Nephron (organoid): ENCODE results near the gene GNB1.

Experiments
- H3K27ac Mint-ChIP-seq, 3 experiments: 2 replicates each; pipeline ENCODE4 v1.8.0; 2020; ENCODE audit warnings: mixed read lengths in 3 of 3, mild to moderate bottlenecking in 2 of 3, moderate library complexity in 1 of 3
- H3K27me3 Mint-ChIP-seq: 2 replicates; pipeline ENCODE4 v1.8.0; 2021; ENCODE audit warnings: low read depth, mild to moderate bottlenecking, moderate library complexity, mixed read lengths
- H3K36me3 Mint-ChIP-seq: 2 replicates; pipeline ENCODE4 v1.8.0; 2020; ENCODE audit warnings: low read depth, mixed read lengths
- H3K4me1 Mint-ChIP-seq: 2 replicates; pipeline ENCODE4 v1.8.0; 2020; ENCODE audit warnings: mixed read lengths
- H3K4me3 Mint-ChIP-seq, 3 experiments: 2 replicates each; pipeline ENCODE4 v1.8.0; 2020; ENCODE audit warnings: mild to moderate bottlenecking in 3 of 3, mixed read lengths in 3 of 3, moderate library complexity in 2 of 3
- H3K9me3 Mint-ChIP-seq: 2 replicates; pipeline ENCODE4 v1.8.0; 2020; ENCODE audit warnings: mixed read lengths
- TF ChIP-seq, protein P1 (sequence below), 3 experiments: fragments of 200-600 bp; sonication (generic); IDR thresholded peaks; one replicate each; pipeline ENCODE4 v1.5.0; 2021; ENCODE audit warnings: antibody characterized with exemption in 3 of 3; ENCODE audit not compliant: unreplicated experiment in 3 of 3

Gene GNB1

DNA sequence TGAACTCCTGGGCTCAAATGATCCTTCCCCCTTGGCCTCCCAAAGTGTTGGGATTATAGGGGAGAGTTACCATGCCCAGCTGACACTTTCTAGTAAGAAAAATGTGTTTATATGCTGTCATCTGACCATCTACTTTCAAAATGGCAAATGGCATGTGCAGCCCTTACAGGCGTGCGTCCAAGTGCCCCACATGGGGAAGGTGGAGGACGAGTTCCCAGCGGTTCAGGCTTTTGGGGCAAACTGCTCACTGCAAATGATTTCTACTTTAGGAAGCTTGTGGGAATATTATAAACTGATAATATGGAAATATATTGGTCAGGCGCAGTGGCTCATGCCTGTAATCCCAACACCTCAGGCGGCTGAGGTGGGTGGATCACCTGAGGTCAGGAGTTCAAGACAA is 71.1 kb downstream of the GNB1 start:
- Mint-ChIP-seq H3K27ac (no peak overlapping the region), H3K36me3 (peaks cover 55% of the 10 kb centered on the region), H3K4me3 (no peak overlapping the region), H3K27me3 (no peaks in the 10 kb centered on the region), H3K9me3 (no peaks in the 10 kb centered on the region), H3K4me1 (no peaks in the 10 kb centered on the region)
- TF ChIP-seq, protein P1, sequence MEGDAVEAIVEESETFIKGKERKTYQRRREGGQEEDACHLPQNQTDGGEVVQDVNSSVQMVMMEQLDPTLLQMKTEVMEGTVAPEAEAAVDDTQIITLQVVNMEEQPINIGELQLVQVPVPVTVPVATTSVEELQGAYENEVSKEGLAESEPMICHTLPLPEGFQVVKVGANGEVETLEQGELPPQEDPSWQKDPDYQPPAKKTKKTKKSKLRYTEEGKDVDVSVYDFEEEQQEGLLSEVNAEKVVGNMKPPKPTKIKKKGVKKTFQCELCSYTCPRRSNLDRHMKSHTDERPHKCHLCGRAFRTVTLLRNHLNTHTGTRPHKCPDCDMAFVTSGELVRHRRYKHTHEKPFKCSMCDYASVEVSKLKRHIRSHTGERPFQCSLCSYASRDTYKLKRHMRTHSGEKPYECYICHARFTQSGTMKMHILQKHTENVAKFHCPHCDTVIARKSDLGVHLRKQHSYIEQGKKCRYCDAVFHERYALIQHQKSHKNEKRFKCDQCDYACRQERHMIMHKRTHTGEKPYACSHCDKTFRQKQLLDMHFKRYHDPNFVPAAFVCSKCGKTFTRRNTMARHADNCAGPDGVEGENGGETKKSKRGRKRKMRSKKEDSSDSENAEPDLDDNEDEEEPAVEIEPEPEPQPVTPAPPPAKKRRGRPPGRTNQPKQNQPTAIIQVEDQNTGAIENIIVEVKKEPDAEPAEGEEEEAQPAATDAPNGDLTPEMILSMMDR (IDR thresholded peaks at IDR 0.05; ENCODE audit: unreplicated experiment in 3 of 3), result no peak

DNA sequence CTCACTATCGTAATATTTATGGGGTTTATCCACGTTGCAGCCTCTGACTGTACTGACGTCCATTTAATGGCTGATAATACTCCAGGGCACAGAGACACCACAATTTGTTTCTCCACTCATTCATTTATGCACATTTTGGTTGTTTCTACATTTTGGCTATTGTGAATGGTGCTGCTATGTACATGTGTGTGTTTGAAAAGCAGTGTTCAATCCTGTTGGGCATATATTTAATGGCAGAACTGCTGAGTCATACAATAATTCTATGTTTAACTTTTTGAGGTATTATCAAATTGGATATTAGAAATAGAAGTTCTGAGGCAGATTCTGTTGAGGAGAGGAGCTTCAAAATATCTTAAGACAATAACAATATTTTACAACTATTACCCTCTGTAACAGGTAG is 73.7 kb downstream of the GNB1 start:
- H3K9me3 Mint-ChIP-seq, result no peaks in the 10 kb centered on the region
- H3K36me3 Mint-ChIP-seq, result peaks cover 58% of the 10 kb centered on the region
- no peaks in the 10 kb centered on the region for H3K27me3 Mint-ChIP-seq
- no peak overlapping the region for H3K4me3 Mint-ChIP-seq
- no peaks in the 10 kb centered on the region for H3K4me1 Mint-ChIP-seq
- H3K27ac Mint-ChIP-seq, result no peak overlapping the region
- TF ChIP-seq, protein P1 (IDR thresholded peaks at IDR 0.05; ENCODE audit: unreplicated experiment in 3 of 3), result no peak

DNA sequence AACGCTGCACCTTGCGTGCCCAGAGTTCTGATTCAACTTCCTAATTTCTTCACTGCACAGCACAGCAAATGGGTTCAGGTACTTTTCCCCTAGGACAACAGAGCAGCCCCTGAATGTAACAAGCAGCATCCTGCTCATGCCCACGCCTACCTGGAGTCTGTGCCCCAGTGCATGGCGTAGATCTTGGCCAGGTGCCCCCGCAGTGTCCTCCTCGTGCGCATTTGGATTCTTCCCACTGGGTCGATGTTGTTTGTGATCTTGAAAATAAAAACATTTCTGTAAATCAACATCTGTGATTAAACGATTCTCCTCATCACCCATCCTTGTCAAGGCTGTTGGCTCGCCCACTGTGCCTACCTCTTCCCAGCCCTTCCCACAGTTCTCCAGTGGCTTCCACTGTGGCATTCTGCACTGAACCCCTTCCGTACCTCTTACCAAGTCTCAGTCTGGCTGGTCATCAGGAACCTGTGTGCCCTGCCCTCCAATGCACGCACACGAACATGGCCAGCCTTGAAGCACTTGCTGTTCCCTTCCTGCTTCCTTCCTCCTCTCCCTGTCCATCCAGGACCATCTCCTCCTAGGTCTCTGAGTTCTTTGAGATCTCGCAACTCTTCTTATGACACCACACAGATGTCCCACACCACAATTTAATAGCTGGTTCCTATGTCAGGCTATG is 75.1 kb downstream of the GNB1 start:
- H3K27me3 Mint-ChIP-seq, result no peaks in the 10 kb centered on the region
- no peaks in the 10 kb centered on the region for H3K4me1 Mint-ChIP-seq
- TF ChIP-seq, protein P1 (IDR thresholded peaks at IDR 0.05; ENCODE audit: unreplicated experiment in 3 of 3), result no peak
- H3K9me3 Mint-ChIP-seq, result no peaks in the 10 kb centered on the region
- H3K4me3 Mint-ChIP-seq, result no peak overlapping the region
- peaks cover 56% of the 10 kb centered on the region for H3K36me3 Mint-ChIP-seq
- H3K27ac Mint-ChIP-seq, result no peak overlapping the region

DNA sequence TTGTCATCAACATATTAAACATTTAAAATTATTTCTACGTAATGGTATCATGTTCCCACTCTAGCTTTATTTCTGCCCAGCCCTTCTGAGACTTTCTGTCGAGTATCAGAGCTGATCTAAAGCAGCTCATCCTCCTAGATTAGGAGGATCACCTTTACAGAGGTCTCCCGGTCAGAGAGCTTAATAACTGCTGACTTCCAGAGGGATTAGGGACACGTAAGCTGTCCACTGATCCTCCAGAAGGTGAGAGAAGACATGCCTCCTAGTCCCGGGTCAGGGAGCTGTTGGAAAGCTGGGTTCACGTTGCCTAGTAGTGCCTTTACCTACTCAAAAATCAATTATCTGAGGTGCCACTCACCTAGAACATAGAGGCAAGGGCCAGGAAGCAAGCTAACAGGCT is 81.4 kb downstream of the GNB1 start:
- Mint-ChIP-seq H3K27me3 (no peaks in the 10 kb centered on the region), H3K27ac (no peak overlapping the region), H3K36me3 (peaks cover 49% of the 10 kb centered on the region), H3K4me3 (no peak overlapping the region), H3K4me1 (no peaks in the 10 kb centered on the region), H3K9me3 (no peaks in the 10 kb centered on the region)
- TF ChIP-seq, protein P1 (IDR thresholded peaks at IDR 0.05; ENCODE audit: unreplicated experiment in 3 of 3), result no peak

DNA sequence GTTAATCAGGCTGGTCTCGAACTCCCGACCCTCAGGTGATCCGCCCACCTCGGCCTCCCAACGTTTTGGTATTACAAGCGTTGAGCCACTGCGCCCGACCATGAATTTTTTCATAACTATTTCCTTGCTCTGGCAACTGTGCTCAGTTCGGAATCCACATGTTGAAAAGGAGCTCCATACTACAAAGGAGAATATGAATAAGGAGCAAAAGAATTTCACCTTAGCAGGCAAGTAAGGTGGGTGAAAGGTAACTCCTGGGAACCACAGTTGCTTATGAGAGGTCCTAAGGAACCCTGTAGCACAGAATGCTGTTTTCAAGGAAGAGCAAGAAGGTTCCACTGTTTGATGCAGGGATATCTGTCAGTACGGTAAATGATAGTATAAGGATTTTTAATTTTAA is 82.7 kb downstream of the GNB1 start:
- H3K27ac Mint-ChIP-seq, result no peak overlapping the region
- no peak overlapping the region for H3K4me3 Mint-ChIP-seq
- peaks cover 50% of the 10 kb centered on the region for H3K36me3 Mint-ChIP-seq
- no peaks in the 10 kb centered on the region for H3K9me3 Mint-ChIP-seq
- H3K27me3 Mint-ChIP-seq, result no peaks in the 10 kb centered on the region
- TF ChIP-seq, protein P1 (IDR thresholded peaks at IDR 0.05; ENCODE audit: unreplicated experiment in 3 of 3), result no peak
- no peaks in the 10 kb centered on the region for H3K4me1 Mint-ChIP-seq

DNA sequence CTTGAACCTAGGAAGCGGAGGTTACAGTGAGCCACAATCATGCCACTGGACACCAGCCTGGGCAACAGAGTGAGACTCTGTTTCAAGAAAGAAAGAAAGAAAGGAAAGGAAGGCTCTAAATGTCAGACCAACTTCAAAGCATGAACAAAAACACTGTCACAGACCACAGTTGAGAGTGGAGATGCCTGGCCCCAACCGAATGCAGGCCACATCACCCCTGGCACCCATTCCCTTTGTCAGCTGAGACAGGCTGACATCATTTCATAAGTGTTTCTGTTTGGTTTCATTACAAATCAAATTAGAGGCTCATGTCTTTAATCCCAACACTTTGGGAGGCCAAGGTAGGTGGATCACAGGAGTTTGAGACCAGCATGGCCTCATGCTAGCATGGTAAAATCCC is 84.0 kb downstream of the GNB1 start:
- H3K4me3 Mint-ChIP-seq, result no peak overlapping the region
- peaks cover 50% of the 10 kb centered on the region for H3K36me3 Mint-ChIP-seq
- TF ChIP-seq, protein P1 (IDR thresholded peaks at IDR 0.05; ENCODE audit: unreplicated experiment in 3 of 3), result no peak
- H3K9me3 Mint-ChIP-seq, result no peaks in the 10 kb centered on the region
- H3K27me3 Mint-ChIP-seq, result no peaks in the 10 kb centered on the region
- no peak overlapping the region for H3K27ac Mint-ChIP-seq
- no peaks in the 10 kb centered on the region for H3K4me1 Mint-ChIP-seq
